ENCODE results near the gene EYS. TPM values are rescaled to one million over a fixed set of nuclear protein-coding genes. Genes with fewer than 3 reads are reported as not detected.

The EYS gene
- polyA plus RNA-seq, 2 of the 4 experiments (the other 2 are of a cell fraction), result 0.03 to 0.06 TPM

GRCh38 chr6:63709148-63709547 lies 1997.9 kb downstream of the EYS start:
- no peak for DNase-seq (ENCODE audit: low read depth in 1 of 2, low spot score in 1 of 2)
- FAIRE-seq, result no peak
- CTCF ChIA-PET, result interaction anchor here (1.7 kb wide), 1 partner anchor 110 kb away, joined by 3 read pairs; no protein-coding TSS in a partner anchor
- POLR2A ChIA-PET, result no interaction called here
- Histone ChIP-seq H3K4me1 (peaks cover 7% of the 10 kb centered on the region; the same call in 1 of the 3 replicates), H3K4me2 (no peak overlapping the region), H3K4me3 (no peak overlapping the region), H3K9me3 (no peaks in the 10 kb centered on the region), H3K27ac (no peak overlapping the region)
- TF ChIP-seq BCL3 (IDR thresholded peaks at IDR 0.05) (no peak), NR3C1 (IDR thresholded peaks at IDR 0.05) (no peak), KDM5A (IDR thresholded peaks at IDR 0.05) (no peak), CHD4 (IDR thresholded peaks at IDR 0.05; ENCODE audit: borderline replicate concordance) (no peak), ATOH8 (CRISPR knock-in tag; IDR thresholded peaks at IDR 0.05; ENCODE audit: low read depth) (no peak), HEYL (CRISPR knock-in tag; IDR thresholded peaks at IDR 0.05) (no peak), EP300 (IDR thresholded peaks at IDR 0.05) (no peak), USF2 (IDR thresholded peaks at IDR 0.05) (no peak), HOXB13 (CRISPR knock-in tag; IDR thresholded peaks at IDR 0.05; ENCODE audit: low read depth) (no peak), REST (IDR thresholded peaks at IDR 0.05) (no peak), CBX2 (IDR thresholded peaks at IDR 0.05; ENCODE audit: borderline replicate concordance, low read depth) (no peak), CHD2 (IDR thresholded peaks at IDR 0.05; ENCODE audit: low read length, partially characterized antibody) (no peak), JUN (IDR thresholded peaks at IDR 0.05) (no peak), RNF2 (IDR thresholded peaks at IDR 0.05; ENCODE audit: borderline replicate concordance, low read depth) (no peak), MAZ (IDR thresholded peaks at IDR 0.05; ENCODE audit: borderline replicate concordance, low read depth, low read length) (no peak), FOSL2 (IDR thresholded peaks at IDR 0.05) (no peak), FOSL2 (CRISPR knock-in tag; IDR thresholded peaks at IDR 0.05) (no peak)
- no peak for ATAC-seq

GRCh38 chr6:63708631-63709030 lies 1998.4 kb downstream of the EYS start:
- FAIRE-seq (no peak), ATAC-seq (no peak), DNase-seq (ENCODE audit: low read depth in 1 of 2, low spot score in 1 of 2) (no peak)
- Histone ChIP-seq H3K4me2 (no peak overlapping the region), H3K4me1 (peaks cover 7% of the 10 kb centered on the region; the same call in 1 of the 3 replicates), H3K9me3 (no peaks in the 10 kb centered on the region), H3K27ac (no peak overlapping the region), H3K4me3 (no peak overlapping the region)
- no peak for TF ChIP-seq ZFP36 (IDR thresholded peaks at IDR 0.05; ENCODE audit: borderline replicate concordance, partially characterized antibody)
- no peak for TF ChIP-seq E2F6 (IDR thresholded peaks at IDR 0.05; ENCODE audit: borderline replicate concordance, low read depth)
- no peak for TF ChIP-seq MAFK (IDR thresholded peaks at IDR 0.05; ENCODE audit: partially characterized antibody)
- no peak for TF ChIP-seq CBX2 (IDR thresholded peaks at IDR 0.05; ENCODE audit: borderline replicate concordance, low read depth)
- 86% methylated on average over 1 of the region's 1 CpG for WGBS (ENCODE audit: missing lambda C conversion rate)
- POLR2A ChIA-PET, result no interaction called here
- CTCF ChIA-PET, result interaction anchor here (1.7 kb wide), 1 partner anchor 110 kb away, joined by 3 read pairs; no protein-coding TSS in a partner anchor

Measured in A549 (cell line).